Stimulated activated CD8-positive, alpha-beta memory T cell treated with anti-CD3 and anti-CD28 coated beads, Interleukin-4, amount 100 ng/mL, for 4 hours (primary cell): ENCODE data around the gene GPR31.
"Not testable (repeated sequence)": the region's sequence is repeated elsewhere in the genome, so short reads cannot be mapped to it uniquely, and the experiment has no call there.

Source experiments
- DNase-seq, 2 donors: peaks; one replicate each; pipeline ENCODE4 v3.0.0-alpha.2; 2020; ENCODE audit warnings: low read depth in 2 of 2, low spot score in 1 of 2

The GPR31 gene

DNA sequence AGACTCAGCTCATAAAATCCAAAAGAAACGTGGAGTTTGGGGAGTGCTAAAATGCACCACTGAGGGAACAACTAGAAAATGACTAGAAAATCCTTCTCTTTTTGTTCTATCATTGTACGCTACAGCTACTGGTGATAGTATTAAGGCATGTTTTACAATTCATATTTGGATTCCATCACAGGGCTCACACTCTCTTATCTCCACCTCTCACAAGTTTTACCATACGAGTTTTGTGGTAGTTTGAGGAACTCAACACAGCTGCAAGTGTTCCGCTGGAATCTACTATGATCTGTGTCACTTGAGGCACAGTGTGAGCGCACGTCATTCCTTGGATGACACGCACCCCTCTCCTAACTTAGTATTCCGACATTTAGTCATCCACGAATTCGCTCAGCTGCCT is 9.9 kb upstream of the GPR31 start:
- not testable (repeated sequence) for DNase-seq

DNA sequence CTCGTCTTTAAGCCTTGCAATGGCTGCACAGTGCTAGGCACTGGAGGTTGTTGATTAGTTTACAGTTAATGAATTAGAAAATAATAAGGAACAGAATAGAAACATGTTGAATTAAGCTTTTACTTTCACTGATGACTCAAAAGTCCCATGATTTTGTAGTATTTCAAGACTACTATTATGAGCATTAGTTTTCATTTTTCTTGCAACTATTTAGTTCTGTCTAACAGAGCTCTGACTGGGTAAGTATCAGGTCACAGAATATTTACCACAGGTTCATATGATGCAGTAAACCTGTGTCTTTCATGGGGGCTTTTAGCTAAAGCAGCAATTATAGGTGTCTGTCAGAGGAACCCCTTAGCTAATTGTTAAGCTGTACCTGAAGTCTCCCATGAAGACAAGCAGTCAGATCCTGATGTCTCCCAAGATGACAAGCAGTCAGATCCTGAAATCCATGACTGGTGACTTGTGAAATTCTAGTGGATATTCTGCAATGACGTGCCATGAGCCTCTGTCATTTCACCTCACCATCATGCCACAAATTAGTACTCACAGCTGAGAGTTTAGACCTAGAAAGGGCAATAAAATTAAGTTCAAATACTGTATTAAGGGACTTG is 8.2 kb upstream of the GPR31 start:
- no peak for DNase-seq

DNA sequence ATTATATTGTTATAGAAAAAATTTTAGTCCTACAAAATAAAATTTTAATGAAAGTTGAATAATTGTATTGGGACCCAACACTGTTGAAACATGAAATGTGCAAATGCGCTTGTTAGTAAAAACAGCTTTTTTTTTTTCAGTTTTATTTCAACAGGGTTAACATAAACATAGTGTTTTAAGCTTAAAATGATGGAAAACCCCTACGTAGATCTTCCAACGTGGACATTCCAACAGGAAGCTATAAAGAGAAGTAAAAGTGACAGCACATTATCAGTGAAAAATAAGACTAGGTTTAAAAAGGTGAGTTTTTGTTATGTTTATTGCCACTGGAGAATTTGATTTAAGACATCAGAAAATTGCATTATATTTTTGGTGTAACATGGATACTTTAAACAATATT is 6.5 kb upstream of the GPR31 start:
- no peak for DNase-seq

DNA sequence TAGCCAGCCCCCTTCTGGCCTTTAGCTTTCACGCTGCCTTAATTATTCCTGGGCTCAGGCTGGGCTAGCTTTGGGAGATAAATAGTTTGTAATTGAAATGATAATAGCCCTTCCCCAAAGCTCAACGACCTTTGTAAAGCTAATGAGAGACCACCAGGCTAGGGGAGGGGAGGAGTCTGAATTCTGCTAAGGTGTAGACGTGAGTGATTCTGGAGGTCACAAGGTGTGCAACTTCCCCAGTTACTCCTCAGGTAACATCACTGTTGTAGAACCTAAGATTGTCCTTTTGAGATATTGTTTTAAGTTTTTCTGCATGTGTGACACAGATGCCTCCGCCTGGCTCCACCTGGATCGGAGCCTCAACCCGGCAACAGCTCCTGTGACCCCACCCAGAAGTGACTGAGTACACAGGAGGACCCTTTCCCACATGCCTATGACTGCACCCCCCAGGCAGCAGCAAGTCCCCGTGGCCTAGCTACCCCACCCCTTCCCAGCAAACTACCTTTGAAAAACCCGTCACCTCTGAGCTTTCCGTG is 5.8 kb upstream of the GPR31 start:
- DNase-seq: no peak

DNA sequence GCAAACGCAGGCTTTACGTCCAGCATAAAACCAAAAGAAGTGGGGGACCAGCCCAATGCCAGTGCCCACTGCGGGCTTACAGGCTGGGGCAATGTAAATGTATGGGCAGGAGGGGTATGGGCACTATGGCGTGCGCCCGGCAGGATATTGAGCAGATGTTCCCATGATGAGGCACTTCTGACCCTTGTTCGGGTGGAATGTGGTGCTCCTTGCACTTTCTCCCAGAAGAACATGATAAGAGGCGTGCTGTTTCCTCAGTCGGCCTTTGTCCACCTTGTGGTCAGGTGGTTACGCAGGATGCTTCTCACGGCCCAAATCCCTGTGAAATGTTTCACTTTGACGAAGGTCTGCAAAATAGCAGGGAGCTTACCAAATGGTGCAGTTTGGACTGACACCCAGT is 4.8 kb upstream of the GPR31 start:
- no peak for DNase-seq

DNA sequence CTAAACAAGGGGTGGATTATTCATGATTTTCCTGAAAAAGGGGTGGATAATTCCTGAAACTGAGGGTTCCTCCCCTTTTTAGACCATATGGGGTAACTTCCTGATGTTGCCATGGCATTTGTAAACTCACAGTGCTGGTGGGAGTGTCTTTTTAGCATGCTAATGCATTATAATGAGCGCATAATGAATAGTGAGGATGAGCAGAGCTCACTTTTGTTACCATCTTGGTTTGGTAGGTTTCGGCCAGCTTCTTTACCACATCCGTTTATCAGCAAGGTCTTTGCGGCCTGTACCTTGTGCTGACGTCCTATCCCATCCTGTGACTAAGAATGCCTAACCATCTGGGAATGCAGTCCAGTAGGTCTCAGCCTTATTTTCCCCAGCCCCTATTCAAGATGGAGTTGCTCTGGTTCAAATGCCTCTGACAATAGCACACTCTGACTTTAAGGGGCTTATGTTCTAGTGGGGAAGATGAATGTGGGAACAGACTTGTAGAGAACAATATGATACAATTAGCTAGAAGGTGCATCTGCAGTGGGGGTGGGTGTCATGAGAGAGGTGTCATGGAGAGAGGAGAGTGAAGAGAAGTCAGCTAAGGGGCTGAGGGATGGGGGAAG is 4.2 kb upstream of the GPR31 start:
- no peak for DNase-seq

DNA sequence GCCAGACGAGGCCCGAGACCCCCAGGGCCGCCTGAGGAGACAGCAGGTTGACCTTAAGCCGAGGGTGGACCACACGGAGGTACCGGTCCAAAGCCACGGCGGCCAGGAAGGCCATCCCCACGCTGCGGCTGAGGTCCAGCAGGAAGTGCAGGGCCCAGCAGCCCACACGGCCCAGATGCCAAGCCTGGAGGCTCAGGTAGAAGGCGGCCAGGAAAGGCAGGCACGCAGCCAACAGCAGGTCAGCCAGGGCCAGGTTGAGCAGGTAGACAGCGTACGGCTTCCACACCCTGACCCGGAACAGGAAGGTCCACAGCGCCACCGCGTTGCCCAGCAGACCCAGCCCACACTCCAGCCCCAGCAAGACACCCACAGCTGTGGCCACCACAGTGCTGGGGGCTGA is 366 bp downstream of the GPR31 start:
- DNase-seq: no peak

DNA sequence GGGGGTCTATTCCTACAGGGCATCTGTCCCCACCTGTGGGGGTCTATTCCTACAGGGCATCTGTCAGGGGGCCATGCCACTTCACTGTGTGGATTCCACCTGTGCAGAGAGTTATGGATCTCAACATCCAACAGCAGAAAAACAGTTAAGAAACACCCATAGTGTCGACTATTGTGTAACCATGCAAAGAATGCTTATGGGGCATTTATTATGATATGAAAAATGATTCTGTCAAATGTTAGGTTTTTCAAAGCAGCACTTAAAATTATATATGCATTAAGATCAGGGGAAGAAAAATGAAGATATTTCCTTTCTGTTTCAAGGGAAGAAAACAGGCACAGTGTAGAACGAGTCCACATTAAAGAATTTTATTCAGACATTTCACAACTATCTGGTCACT is 2.9 kb downstream of the GPR31 start:
- DNase-seq: no peak

DNA sequence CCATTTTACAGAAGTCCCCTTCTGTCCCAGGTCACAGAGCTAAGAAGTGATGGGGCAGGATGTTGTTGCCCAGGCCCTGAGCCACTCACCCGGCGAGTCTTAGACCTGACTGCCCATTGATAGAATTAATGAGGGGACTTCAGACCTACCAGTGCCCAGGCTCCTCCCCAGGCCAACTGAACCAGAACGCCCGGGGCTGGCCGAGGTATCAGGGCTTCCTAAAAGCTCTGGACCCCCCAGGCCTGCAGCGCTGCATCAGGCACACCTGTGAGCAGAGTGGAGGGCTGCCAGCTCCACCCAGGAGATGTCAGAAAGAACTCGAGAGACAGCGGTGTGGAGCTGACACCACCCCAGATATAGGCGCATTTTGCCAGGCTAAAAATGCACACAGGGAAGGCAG is 3.5 kb downstream of the GPR31 start:
- no peak for DNase-seq

DNA sequence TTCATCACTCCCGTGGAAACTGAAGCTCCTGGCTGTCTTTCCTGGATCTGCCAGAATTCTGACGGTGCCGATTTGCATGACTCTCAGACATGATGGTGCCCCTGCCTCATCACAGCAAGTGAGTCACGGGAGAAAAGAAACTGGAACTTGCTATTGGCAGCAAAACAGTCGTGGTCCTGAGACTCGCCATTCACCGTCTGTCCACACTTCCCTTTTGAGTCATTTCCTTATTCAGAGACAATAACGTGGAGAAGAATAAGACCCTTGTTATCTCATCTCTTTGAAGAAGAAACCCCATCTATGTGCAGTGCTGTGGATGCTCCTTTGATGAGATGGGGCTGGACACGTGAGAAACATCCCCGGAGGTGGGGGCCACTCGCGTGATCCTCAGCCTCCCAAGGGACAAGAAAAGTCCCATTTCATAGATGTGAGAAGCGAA is 4.2 kb downstream of the GPR31 start:
- no peak for DNase-seq

DNA sequence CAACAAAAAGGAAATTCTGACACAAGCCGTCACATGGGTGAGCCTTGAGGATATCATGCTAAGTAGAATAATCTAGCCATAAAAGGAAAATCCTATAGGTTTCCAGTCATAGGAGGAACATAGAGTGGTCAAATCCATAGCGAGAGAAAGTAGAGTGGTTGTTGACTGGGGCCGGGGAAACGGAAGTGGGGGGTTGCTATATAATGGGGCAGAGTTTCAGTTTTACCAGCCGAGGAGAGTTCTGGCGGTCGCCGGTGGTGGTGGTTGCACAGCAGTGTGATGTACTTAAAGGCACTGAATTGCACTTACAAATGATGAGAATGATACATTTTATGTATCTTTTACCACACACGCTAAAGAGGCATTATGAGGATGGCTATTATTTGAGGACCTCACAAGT is 4.9 kb downstream of the GPR31 start:
- no peak for DNase-seq

DNA sequence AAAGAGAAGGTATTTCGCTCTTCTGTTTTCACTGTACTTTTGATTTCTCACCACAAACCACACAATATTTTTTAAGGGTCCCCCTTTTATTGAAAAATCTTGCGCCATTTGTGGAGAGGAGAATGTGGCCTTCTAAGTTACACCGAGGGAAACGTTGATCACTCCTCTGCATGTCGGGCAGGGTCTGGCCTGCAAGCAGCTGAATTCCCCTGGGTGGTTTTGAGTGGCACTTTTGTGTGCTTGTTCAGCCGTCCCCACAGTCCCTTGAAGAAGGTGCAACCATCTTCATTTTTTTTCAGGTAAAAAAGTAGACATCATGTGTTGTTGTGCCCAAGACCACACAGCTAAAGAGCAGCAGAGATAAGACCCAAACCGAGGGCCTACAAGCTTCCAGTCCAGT is 6.1 kb downstream of the GPR31 start:
- DNase-seq: no peak

DNA sequence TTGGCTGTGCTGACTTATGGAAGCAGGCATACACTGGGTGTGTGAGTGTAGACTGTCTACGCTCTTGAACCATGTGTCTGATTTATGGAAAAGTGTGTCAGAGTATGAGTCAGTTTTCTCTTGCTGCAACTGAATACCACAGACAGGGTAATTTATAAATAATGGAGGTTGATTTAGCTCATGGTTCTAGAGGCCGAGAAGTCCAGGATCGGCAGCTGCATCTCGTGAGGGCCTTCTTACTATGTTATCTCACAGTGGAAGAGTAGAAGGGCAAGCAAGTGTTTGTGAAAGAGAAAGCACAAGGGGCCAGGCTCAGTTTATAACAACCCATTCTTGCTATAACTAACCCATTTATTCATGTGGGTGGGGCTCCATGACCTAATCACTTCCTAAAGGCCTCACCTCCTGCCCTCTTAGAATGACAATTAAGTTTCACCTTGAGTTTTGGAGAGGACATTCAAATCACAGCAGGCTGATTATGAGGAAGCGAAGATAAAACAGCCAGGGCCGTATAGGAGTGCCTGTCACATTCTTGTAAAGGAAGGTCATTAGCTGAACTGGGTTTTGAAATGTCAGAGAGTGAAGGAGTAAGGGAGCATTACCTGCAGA is 6.7 kb downstream of the GPR31 start:
- no peak for DNase-seq

DNA sequence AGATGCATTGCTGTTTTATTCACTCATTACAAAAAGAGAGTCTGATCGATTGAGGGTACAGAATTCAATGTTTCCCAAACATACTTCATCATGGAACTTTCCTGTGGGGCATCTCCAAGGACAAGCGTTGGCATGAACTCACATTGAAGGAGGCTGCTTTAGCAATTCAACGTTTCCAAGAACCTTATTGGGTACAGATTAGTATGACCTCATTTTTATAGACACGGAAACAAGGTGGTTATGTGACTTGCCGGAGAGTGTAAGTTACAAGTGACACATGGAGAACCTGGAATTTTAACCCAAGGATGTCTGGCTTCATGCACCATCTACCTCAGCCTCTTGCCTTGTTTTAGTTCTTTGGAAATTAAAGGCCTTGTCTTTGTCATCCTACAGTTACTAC is 8.8 kb downstream of the GPR31 start:
- DNase-seq: no peak

DNA sequence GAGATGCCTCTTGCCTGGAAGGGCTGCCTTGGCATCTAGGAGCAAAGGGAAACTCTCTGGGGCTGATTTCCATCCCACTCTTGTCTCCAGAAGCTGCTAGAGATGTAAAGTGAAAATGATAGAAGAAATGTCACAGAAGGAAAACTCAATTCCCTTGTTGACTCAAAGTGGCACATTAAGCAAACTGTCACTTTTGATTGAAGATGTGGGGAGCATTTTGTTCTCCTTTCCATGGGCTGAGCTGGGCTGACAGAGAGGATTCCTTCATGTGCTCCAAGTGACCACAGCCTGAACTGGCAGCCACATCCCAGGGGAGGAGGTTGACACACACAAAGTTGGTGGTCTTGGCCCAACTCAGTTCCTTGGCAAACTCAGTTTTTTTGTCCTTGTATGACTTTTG is 9.8 kb downstream of the GPR31 start:
- DNase-seq: no peak

DNA sequence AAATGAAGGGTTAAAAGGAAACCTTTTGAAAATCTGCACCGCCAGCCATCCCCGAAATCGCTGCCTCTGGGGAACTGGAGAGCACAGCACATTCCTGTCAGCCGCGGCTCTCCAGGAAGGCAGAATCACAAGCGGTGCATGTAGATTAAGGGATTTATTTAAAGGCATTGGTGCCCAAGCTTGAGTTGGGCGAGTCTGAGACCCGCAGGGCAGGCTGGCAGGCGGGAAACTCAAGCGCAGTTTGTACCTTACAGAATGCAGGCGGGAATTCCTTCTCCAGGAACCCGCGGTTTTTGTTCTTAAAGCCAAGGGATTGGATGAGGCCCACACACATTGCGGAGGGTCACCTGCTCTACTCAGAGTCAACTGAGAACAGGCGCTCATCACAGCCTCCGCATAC is 10.8 kb downstream of the GPR31 start:
- no peak for DNase-seq

DNA sequence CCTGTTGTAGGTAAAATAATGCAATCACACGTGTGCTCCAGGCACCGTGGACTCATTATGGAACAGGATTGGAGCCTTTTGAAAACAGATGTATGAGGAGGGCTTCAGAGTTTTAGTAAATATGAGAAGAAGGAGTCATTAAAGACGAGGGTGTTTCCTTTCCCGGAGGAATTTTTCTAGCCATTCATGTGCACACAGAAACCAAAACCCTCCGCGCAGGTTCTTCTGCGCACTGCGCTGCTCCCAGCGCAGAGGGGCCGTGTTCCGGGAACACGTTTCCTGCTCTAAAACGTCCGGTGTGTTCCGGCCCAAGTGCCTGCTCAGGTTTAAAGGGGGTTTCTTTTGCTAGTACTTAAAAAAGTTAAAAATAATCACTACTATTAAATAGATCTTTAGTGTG is 11.6 kb downstream of the GPR31 start:
- no peak for DNase-seq

DNA sequence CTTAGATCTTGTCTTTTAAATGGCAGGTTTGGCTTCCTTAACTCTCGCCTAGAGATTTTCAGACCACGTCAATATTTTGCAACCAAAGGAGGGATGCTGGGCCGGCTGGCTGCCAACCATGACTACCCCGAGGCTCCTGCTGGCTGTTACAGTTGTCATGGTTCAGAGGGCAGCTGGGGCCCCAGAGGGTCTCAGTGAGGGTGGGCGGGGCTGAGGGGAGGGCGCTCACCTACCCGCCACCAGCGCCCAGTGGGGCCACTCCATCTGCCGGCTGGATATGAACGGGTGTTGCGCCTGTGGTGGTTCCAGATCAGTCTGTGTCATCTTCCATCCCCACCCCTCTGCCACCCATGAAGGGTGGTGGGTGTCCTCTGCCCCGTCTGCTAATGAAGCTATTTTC is 12.3 kb downstream of the GPR31 start:
- DNase-seq: no peak

DNA sequence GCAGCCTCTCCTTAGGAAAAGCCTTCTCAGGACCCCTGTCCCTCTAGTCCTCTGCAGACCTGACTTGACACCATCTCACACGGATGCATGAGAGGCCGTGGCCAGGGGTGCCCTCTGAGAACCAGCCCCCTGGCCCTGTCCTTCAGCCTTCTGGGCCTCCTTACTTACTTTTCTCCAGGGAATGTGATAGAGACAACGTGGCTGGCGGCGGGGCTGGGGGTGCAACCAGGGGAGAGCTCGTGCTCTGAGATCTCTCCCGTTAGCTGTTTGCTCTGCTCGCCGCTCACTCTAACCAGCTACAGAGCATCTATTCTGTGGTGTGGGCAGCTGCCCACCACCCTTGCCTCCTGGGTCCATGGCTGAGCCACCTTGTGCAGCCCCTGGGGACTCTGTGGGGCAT is 14.7 kb downstream of the GPR31 start:
- DNase-seq: no peak

DNA sequence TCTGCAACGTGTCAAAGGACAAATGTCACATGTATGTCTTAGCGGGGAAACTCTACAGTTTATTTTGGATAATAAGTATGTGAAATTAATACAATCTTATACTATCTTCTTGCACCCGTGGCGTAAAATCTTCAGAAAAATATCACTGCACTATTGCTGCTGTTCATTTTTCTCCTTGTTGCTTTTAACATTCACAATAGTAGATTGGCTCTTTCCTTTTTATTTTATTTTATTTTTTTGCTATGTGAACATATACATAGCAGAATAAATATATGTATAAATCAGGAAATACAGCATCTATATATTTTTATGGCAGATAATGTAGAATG is 15.4 kb downstream of the GPR31 start:
- no peak for DNase-seq

DNA sequence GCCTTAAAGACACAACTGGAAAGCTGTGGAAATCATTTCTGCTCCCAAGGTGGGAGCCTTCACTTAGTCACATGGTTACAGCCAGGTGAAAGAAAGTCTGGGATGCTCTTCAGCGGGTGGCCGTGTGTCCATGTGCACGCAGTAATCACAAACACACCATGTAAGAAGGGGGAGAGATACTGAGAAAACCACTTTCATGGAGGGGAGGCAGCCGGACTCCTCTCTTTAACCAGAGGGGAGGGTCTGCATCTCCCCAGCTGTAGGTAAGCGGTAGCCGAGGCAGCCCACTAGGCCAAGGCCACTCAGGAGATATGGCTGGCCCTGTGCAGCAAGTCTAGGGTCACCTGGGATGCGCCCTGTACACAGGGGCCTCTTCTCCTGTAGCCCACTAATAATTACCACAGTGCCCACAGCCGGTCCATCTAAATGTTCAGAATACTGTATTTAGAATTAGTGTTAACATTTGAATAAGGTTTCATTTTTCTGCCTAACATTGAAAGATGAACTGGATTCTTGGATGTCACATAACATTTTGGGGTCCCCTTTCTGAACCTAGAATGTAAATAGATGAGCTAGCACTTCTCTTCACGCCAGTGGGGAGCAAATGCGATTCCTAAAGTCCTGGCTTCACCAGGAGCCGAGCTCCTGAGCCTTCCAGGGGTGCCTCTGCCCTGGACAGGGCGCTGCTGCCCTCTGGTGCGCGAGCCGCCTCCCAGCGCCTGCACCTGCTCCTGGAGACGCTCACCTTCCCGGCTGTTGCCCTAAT is 15.9 kb downstream of the GPR31 start:
- no peak for DNase-seq
